Right lobe of liver (tissue), 6 donors: ENCODE data around the gene SLC23A3. TPM values are rescaled to one million over a fixed set of nuclear protein-coding genes. Genes with fewer than 3 reads are reported as not detected.

Experiments used
- ATAC-seq, 4 donors: fragments of 200-7000 bp; cut with Tn5 transposase; one replicate each; pipeline ENCODE4 v1.9.1; 2020; ENCODE audit warnings: mild to moderate bottlenecking in 4 of 4, moderate library complexity in 4 of 4
- DNase-seq, 3 donors: peaks; one replicate each; pipeline ENCODE4 v3.0.0-alpha.2; 2020
- H3K27ac ChIP-seq, 3 donors: fragments of 200-600 bp; one replicate each; pipeline ENCODE4 v1.8.0; 2022
- H3K27me3 ChIP-seq, 2 donors: fragments of 200-600 bp; one replicate each; pipeline ENCODE4 v1.8.0; 2022
- H3K36me3 ChIP-seq, 4 donors: fragments of 200-600 bp; sonication (generic) in 1 of 4; one replicate each; pipeline versions ENCODE4 v1.5.1 to v1.8.0; 2017 to 2022; ENCODE audit warnings: control low read depth in 1 of 4
- H3K4me1 ChIP-seq, 4 donors: fragments of 200-600 bp; sonication (generic) in 1 of 4; one replicate each; pipeline versions ENCODE4 v1.5.1 to v1.8.0; 2017 to 2022; ENCODE audit warnings: control low read depth in 1 of 4
- H3K4me3 ChIP-seq, 3 donors: fragments of 200-600 bp; one replicate each; pipeline ENCODE4 v1.8.0; 2022
- H3K9me3 ChIP-seq, 4 donors: fragments of 200-600 bp; sonication (generic) in 1 of 4; one replicate each; pipeline versions ENCODE4 v1.5.1 to v1.8.0; 2017 to 2022; ENCODE audit warnings: control low read depth in 1 of 4
- POLR2A ChIP-seq: fragments of 450-650 bp; IDR thresholded peaks from one replicate; pipeline ENCODE4 v1.6.1; 2017; ENCODE audit warnings: antibody characterized with exemption, mild to moderate bottlenecking
- WGBS: methylation state at CpG from one replicate; pipeline ENCODE4 v1.1.6; 2018; ENCODE audit warnings: low coverage, low lambda C conversion rate; ENCODE audit not compliant: insufficient coverage; ENCODE audit errors: missing lambda C conversion rate; 5-methylcytosine and 5-hydroxymethylcytosine counted together
- intact Hi-C, 2 donors: fragments of 100-400 bp; cut with DNase I; formaldehyde crosslinking; loops; one replicate each; pipeline versions ENCODE4 v1.11.2 to v1.14.1; 2022
- total RNA-seq, 6 experiments: library from RNA; depleted of rRNA in 2 of 6; stranded (reverse); fragments of >200 nt in 2 of 6; fragmentation: NEBNext Ultra II Directional in 3 of 6; extraction: Animal tissue kit (Norgen Biotek cat#: 25700) in 3 of 6; gene quantifications; one replicate each; pipeline versions ENCODE4 v1.1.0 to v1.2.4, GENCODE V29; 2016 to 2023
- TF ChIP-seq, protein P1 (sequence below), 4 donors: fragments of 200-600 bp in 3 of 4; fragments of 450-650 bp in 1 of 4; IDR thresholded peaks; one replicate each; pipeline versions ENCODE4 v1.5.1 to v1.8.0; 2016 to 2022; ENCODE audit warnings: antibody characterized with exemption in 4 of 4, mild to moderate bottlenecking in 2 of 4
- donor health status: DM: no; HTN: yes; CAD: no.
- donor health status: DM: no; HTN: no; CAD: no.
- donor health status: DM: no; HTN: no; CAD: no.
- donor health status: DM: no; HTN: yes; CAD: no.
- donor health status: DM: no; HTN: yes; CAD: no.

The SLC23A3 gene
- total RNA-seq, 6 experiments from 2014 or later, result 0.62 to 4.9 (median 2.1) TPM

DNA sequence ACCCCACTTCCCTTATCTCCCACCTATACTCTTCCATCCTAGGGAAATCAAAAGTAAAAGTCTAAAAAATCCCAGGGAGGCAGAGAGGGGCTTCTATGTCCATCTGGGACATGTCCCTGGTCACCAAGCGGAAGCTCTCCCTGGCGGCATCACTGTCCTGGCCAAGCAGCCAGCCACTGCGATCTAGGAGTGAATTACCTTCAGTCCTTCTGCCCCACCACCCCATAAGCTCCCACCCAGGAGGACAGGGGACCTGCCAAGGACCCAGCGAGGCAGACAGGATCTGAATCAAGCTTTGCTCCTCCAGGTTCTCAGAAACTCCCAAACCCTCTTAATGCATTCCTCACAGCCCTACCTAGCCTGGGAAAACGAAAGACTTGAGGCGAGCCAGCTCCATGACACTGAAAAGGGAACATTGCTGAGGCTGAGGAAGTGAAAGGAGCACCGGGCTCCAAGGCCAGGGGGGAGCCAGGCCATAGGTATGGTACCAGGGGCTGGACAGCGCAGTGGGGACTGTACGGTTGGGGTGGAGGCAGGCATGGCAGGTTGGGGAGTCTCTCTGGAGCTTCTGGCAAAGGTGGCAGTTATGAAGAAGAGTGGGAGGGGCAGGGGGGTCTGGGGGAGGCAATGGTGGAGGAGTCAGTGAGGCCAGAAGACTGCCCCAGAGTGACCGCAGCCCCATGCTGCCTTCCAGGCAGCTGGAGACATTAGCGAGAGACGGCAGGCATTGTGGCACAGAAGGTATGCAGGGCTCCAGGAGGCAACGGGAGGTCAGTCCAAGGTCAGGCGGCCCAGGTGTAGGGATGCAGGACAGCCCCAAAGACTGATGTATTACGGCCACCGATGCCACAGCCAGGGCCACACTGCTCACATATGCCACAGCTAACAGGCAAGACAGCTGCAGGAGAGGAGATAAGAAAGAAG, 2.7 kb upstream of the SLC23A3 start:
- Histone ChIP-seq H3K27me3 (no peaks in the 10 kb centered on the region), H3K27ac (peak overlapping the region in 1 of 3 donors; percentile 18), H3K9me3 (no peaks in the 10 kb centered on the region), H3K4me3 (no peak overlapping the region), H3K36me3 (peaks cover 0 to 35% (median 4%) of the 10 kb centered on the region in 4 donors), H3K4me1 (peaks cover 0 to 29% (median 6%) of the 10 kb centered on the region in 4 donors)
- peak in 1 of 3 donors; percentile 35 for DNase-seq
- no peak for ATAC-seq
- 75% methylated on average over 8 of the region's 16 CpGs for WGBS
- TF ChIP-seq, protein P1, sequence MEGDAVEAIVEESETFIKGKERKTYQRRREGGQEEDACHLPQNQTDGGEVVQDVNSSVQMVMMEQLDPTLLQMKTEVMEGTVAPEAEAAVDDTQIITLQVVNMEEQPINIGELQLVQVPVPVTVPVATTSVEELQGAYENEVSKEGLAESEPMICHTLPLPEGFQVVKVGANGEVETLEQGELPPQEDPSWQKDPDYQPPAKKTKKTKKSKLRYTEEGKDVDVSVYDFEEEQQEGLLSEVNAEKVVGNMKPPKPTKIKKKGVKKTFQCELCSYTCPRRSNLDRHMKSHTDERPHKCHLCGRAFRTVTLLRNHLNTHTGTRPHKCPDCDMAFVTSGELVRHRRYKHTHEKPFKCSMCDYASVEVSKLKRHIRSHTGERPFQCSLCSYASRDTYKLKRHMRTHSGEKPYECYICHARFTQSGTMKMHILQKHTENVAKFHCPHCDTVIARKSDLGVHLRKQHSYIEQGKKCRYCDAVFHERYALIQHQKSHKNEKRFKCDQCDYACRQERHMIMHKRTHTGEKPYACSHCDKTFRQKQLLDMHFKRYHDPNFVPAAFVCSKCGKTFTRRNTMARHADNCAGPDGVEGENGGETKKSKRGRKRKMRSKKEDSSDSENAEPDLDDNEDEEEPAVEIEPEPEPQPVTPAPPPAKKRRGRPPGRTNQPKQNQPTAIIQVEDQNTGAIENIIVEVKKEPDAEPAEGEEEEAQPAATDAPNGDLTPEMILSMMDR (IDR thresholded peaks at IDR 0.05), result no peak
- no peak for TF ChIP-seq POLR2A
- intact Hi-C loops, result loop anchor here in 1 of 2 donors (5.0 kb wide), 1 partner anchor 35 kb away; the partner anchor contains the start of gene ZFAND2B

DNA sequence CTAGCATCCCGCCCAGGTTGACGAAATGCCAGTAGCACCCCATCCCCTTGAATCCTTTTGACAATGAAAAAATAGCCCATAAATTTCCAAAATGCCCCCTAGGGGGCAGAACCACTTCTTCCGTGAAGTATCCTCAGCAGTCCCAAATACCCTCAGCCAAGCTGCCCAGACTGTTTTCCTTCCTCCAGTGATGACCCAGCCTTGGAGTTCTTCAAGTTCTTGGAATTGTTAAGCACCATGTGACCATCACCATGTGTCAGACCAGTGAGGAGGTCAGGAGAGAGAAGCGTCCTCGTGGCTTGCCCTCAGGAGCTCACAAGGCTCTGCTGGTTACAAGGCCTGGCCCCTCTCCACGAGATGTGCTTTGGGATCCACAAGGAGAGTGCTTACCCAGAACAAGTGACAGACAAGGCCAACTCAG, 1.4 kb upstream of the SLC23A3 start:
- H3K27me3 ChIP-seq, result no peaks in the 10 kb centered on the region
- peak overlapping the region in 2 of 3 donors; percentile 2 to 18 for H3K27ac ChIP-seq
- WGBS, result 14% methylated on average over 3 of the region's 6 CpGs
- intact Hi-C loops, result loop anchor here in 1 of 2 donors (5.0 kb wide), 1 partner anchor 36 kb away; the partner anchor contains the start of gene ZFAND2B
- peaks cover 0 to 29% (median 6%) of the 10 kb centered on the region in 4 donors for H3K4me1 ChIP-seq
- peak in 1 of 3 donors; percentile 54 for DNase-seq
- peaks cover 0 to 35% (median 4%) of the 10 kb centered on the region in 4 donors for H3K36me3 ChIP-seq
- no peak overlapping the region for H3K4me3 ChIP-seq
- H3K9me3 ChIP-seq, result no peaks in the 10 kb centered on the region
- no peak for TF ChIP-seq POLR2A
- TF ChIP-seq, protein P1 (IDR thresholded peaks at IDR 0.05), result peak; percentile 53 to 74 (median 68)
- peak; percentile 62 to 71 (median 66) for ATAC-seq

DNA sequence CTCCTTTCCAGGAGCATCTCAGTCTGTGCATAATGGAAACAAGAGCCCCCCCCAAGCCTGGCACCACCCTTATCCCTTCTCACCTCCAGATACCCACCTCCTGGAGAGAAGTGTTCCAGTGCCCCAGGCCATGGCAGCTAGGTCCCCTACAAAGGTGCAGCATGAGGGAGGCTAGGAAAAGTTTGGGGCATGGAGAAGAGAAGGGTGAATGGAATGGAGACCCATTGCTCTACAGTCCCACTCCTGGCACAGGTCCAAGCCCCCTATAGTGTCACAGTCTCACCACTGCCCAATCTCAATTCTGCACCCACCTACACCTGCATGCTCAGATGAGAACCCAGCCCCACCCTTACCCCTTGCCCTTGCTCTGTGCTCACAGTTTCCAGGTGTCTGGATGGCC, 897 bp downstream of the SLC23A3 start:
- ATAC-seq (no peak), DNase-seq (no peak)
- Histone ChIP-seq H3K27ac (no peak overlapping the region), H3K36me3 (peaks cover 0 to 15% (median 1%) of the 10 kb centered on the region in 4 donors), H3K27me3 (no peaks in the 10 kb centered on the region), H3K4me3 (no peak overlapping the region), H3K4me1 (peaks cover 0 to 18% (median 6%) of the 10 kb centered on the region in 4 donors), H3K9me3 (no peaks in the 10 kb centered on the region)
- TF ChIP-seq, protein P1 (IDR thresholded peaks at IDR 0.05), result no peak
- no peak for TF ChIP-seq POLR2A
- intact Hi-C loops, result loop anchor here in 1 of 2 donors (5.0 kb wide), 1 partner anchor 133 kb away; no protein-coding TSS in a partner anchor

DNA sequence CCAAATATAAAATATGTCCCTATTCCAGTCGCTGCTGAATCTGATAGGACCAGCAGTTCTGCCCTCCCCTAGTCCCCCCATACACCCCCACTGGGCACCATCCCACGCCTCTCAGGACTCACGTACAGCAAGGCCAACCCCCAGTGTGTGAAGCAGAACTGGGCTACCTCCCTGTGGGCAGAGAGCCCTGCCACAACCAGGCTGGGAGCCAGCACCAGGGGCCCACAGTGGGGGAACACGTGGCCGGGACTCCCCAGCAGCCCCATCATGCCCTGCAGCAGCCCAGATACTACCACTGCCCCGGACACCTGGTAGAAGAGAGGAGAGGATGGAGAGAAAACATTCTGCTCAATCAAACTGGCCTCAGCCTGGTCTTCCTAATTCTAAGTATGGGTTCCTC, 1.3 kb downstream of the SLC23A3 start:
- Histone ChIP-seq H3K27ac (no peak overlapping the region), H3K36me3 (peaks cover 0 to 12% (median 1%) of the 10 kb centered on the region in 4 donors), H3K4me1 (peaks cover 0 to 18% (median 6%) of the 10 kb centered on the region in 4 donors), H3K9me3 (no peaks in the 10 kb centered on the region), H3K27me3 (no peaks in the 10 kb centered on the region), H3K4me3 (no peak overlapping the region)
- TF ChIP-seq, protein P1 (IDR thresholded peaks at IDR 0.05), result no peak
- no peak for TF ChIP-seq POLR2A
- 50% methylated on average over 2 of the region's 6 CpGs for WGBS
- ATAC-seq (no peak), DNase-seq (no peak)
- intact Hi-C loops, result loop anchor here in 1 of 2 donors (5.0 kb wide), 1 partner anchor 134 kb away; no protein-coding TSS in a partner anchor
